Measurements from ENCODE around the gene NIF3L1.

Gene NIF3L1

GRCh38 chr2:200888704-200889625 lies at the start of gene NIF3L1, which contains the start of gene PPIL3:
NIF3L1 (plus strand) TSS chr2:200889371; CDS start chr2:200891944, 2,573 bp downstream.
PPIL3 (minus strand) TSS chr2:200889077; CDS start chr2:200887615, 1,462 bp downstream.
- Histone ChIP-seq H3K27ac (ENCODE audit: low read depth, low read length) (peak within 1 kb of the TSS; percentile 93), H3K36me3 (ENCODE audit: control insufficient read depth, insufficient read depth, low read length) (no peaks in the 10 kb centered on the region), H3K4me1 (ENCODE audit: control insufficient read depth, insufficient read depth, low read length) (peaks cover 3% of the 10 kb centered on the region), H3K4me3 (ENCODE audit: low read length) (peak within 1 kb of the TSS; percentile 92), H3K9ac (ENCODE audit: low read length) (peak within 1 kb of the TSS; percentile 73), H3K27me3 (ENCODE audit: control insufficient read depth, insufficient read depth, low read length) (no peaks in the 10 kb centered on the region)

- H3K4me1 ChIP-seq (ENCODE audit: control insufficient read depth, insufficient read depth, low read length), result no peaks in the 10 kb centered on the region
- H3K36me3 ChIP-seq (ENCODE audit: control insufficient read depth, insufficient read depth, low read length), result no peaks in the 10 kb centered on the region
- no peak overlapping the region for H3K27ac ChIP-seq (ENCODE audit: low read depth, low read length)
- H3K4me3 ChIP-seq (ENCODE audit: low read length), result no peak overlapping the region
- no peak overlapping the region for H3K9ac ChIP-seq (ENCODE audit: low read length)
- H3K27me3 ChIP-seq (ENCODE audit: control insufficient read depth, insufficient read depth, low read length), result no peaks in the 10 kb centered on the region
These were observed 49.7 kb upstream of the NIF3L1 start for GRCh38 chr2:200839513-200839912.

- Histone ChIP-seq H3K4me1 (ENCODE audit: control insufficient read depth, insufficient read depth, low read length) (no peaks in the 10 kb centered on the region), H3K27me3 (ENCODE audit: control insufficient read depth, insufficient read depth, low read length) (no peaks in the 10 kb centered on the region), H3K36me3 (ENCODE audit: control insufficient read depth, insufficient read depth, low read length) (no peaks in the 10 kb centered on the region), H3K4me3 (ENCODE audit: low read length) (no peak overlapping the region), H3K9ac (ENCODE audit: low read length) (no peak overlapping the region), H3K27ac (ENCODE audit: low read depth, low read length) (no peak overlapping the region)
These were observed 44.9 kb upstream of the NIF3L1 start for GRCh38 chr2:200843993-200844948.

GRCh38 chr2:200845194-200845593 lies 44.0 kb upstream of the NIF3L1 start:
- no peak overlapping the region for H3K4me3 ChIP-seq (ENCODE audit: low read length)
- no peaks in the 10 kb centered on the region for H3K27me3 ChIP-seq (ENCODE audit: control insufficient read depth, insufficient read depth, low read length)
- H3K27ac ChIP-seq (ENCODE audit: low read depth, low read length), result no peak overlapping the region
- H3K36me3 ChIP-seq (ENCODE audit: control insufficient read depth, insufficient read depth, low read length), result no peaks in the 10 kb centered on the region
- no peaks in the 10 kb centered on the region for H3K4me1 ChIP-seq (ENCODE audit: control insufficient read depth, insufficient read depth, low read length)
- H3K9ac ChIP-seq (ENCODE audit: low read length), result no peak overlapping the region

GRCh38 chr2:200845669-200846325 lies 43.4 kb upstream of the NIF3L1 start:
- Histone ChIP-seq H3K4me3 (ENCODE audit: low read length) (no peak overlapping the region), H3K27ac (ENCODE audit: low read depth, low read length) (no peak overlapping the region), H3K27me3 (ENCODE audit: control insufficient read depth, insufficient read depth, low read length) (no peaks in the 10 kb centered on the region), H3K4me1 (ENCODE audit: control insufficient read depth, insufficient read depth, low read length) (no peaks in the 10 kb centered on the region), H3K36me3 (ENCODE audit: control insufficient read depth, insufficient read depth, low read length) (peaks cover 4% of the 10 kb centered on the region), H3K9ac (ENCODE audit: low read length) (no peak overlapping the region)

- peaks cover 14% of the 10 kb centered on the region for H3K36me3 ChIP-seq (ENCODE audit: control insufficient read depth, insufficient read depth, low read length)
- no peaks in the 10 kb centered on the region for H3K4me1 ChIP-seq (ENCODE audit: control insufficient read depth, insufficient read depth, low read length)
- H3K4me3 ChIP-seq (ENCODE audit: low read length), result no peak overlapping the region
- H3K27ac ChIP-seq (ENCODE audit: low read depth, low read length), result no peak overlapping the region
- H3K9ac ChIP-seq (ENCODE audit: low read length), result no peak overlapping the region
- no peaks in the 10 kb centered on the region for H3K27me3 ChIP-seq (ENCODE audit: control insufficient read depth, insufficient read depth, low read length)
These were observed 41.9 kb upstream of the NIF3L1 start for GRCh38 chr2:200847269-200847668.

GRCh38 chr2:200847939-200848338 lies 41.2 kb upstream of the NIF3L1 start:
- Histone ChIP-seq H3K27ac (ENCODE audit: low read depth, low read length) (no peak overlapping the region), H3K9ac (ENCODE audit: low read length) (no peak overlapping the region), H3K27me3 (ENCODE audit: control insufficient read depth, insufficient read depth, low read length) (no peaks in the 10 kb centered on the region), H3K4me1 (ENCODE audit: control insufficient read depth, insufficient read depth, low read length) (no peaks in the 10 kb centered on the region), H3K4me3 (ENCODE audit: low read length) (no peak overlapping the region), H3K36me3 (ENCODE audit: control insufficient read depth, insufficient read depth, low read length) (peaks cover 20% of the 10 kb centered on the region)

- peaks cover 33% of the 10 kb centered on the region for H3K36me3 ChIP-seq (ENCODE audit: control insufficient read depth, insufficient read depth, low read length)
- no peak overlapping the region for H3K4me3 ChIP-seq (ENCODE audit: low read length)
- no peaks in the 10 kb centered on the region for H3K27me3 ChIP-seq (ENCODE audit: control insufficient read depth, insufficient read depth, low read length)
- H3K27ac ChIP-seq (ENCODE audit: low read depth, low read length), result no peak overlapping the region
- no peaks in the 10 kb centered on the region for H3K4me1 ChIP-seq (ENCODE audit: control insufficient read depth, insufficient read depth, low read length)
- no peak overlapping the region for H3K9ac ChIP-seq (ENCODE audit: low read length)
These were observed 38.5 kb upstream of the NIF3L1 start for GRCh38 chr2:200850512-200851256.

- H3K27me3 ChIP-seq (ENCODE audit: control insufficient read depth, insufficient read depth, low read length), result no peaks in the 10 kb centered on the region
- no peak overlapping the region for H3K4me3 ChIP-seq (ENCODE audit: low read length)
- H3K27ac ChIP-seq (ENCODE audit: low read depth, low read length), result no peak overlapping the region
- peaks cover 39% of the 10 kb centered on the region for H3K36me3 ChIP-seq (ENCODE audit: control insufficient read depth, insufficient read depth, low read length)
- no peak overlapping the region for H3K9ac ChIP-seq (ENCODE audit: low read length)
- no peaks in the 10 kb centered on the region for H3K4me1 ChIP-seq (ENCODE audit: control insufficient read depth, insufficient read depth, low read length)
These were observed 37.5 kb upstream of the NIF3L1 start for GRCh38 chr2:200851398-200852248.

- Histone ChIP-seq H3K4me3 (ENCODE audit: low read length) (no peak overlapping the region), H3K9ac (ENCODE audit: low read length) (no peak overlapping the region), H3K4me1 (ENCODE audit: control insufficient read depth, insufficient read depth, low read length) (no peaks in the 10 kb centered on the region), H3K27me3 (ENCODE audit: control insufficient read depth, insufficient read depth, low read length) (no peaks in the 10 kb centered on the region), H3K27ac (ENCODE audit: low read depth, low read length) (no peak overlapping the region), H3K36me3 (ENCODE audit: control insufficient read depth, insufficient read depth, low read length) (peaks cover 45% of the 10 kb centered on the region)
These were observed 36.6 kb upstream of the NIF3L1 start for GRCh38 chr2:200852605-200853004.

- Histone ChIP-seq H3K36me3 (ENCODE audit: control insufficient read depth, insufficient read depth, low read length) (peaks cover 56% of the 10 kb centered on the region), H3K27ac (ENCODE audit: low read depth, low read length) (no peak overlapping the region), H3K27me3 (ENCODE audit: control insufficient read depth, insufficient read depth, low read length) (no peaks in the 10 kb centered on the region), H3K4me3 (ENCODE audit: low read length) (no peak overlapping the region), H3K9ac (ENCODE audit: low read length) (no peak overlapping the region), H3K4me1 (ENCODE audit: control insufficient read depth, insufficient read depth, low read length) (peaks cover 10% of the 10 kb centered on the region)
These were observed 32.4 kb upstream of the NIF3L1 start for GRCh38 chr2:200856806-200857205.

Data from rectal smooth muscle tissue (tissue), 1 donor.